ENCODE data around the gene GRIA2.
"Not testable (repeated sequence)": the region's sequence is repeated elsewhere in the genome, so short reads cannot be mapped to it uniquely, and the experiment has no call there.

The GRIA2 gene

GRCh38 chr4:157220371-157220881 is at the start of gene GRIA2:
GRIA2 (plus strand) TSS chr4:157220728; CDS start chr4:157221043, 315 bp downstream.
- peak; percentile 29 for DNase-seq

- no peak for DNase-seq
These were observed 48.5 kb upstream of the GRIA2 start for GRCh38 chr4:157172011-157172410.

GRCh38 chr4:157180268-157180667 is 40.3 kb upstream of the GRIA2 start:
- not testable (repeated sequence) for DNase-seq

- no peak for DNase-seq
These were observed 36.2 kb upstream of the GRIA2 start for GRCh38 chr4:157184300-157184699.

- no peak for DNase-seq
These were observed 35.2 kb upstream of the GRIA2 start for GRCh38 chr4:157185363-157185762.

- DNase-seq = no peak
These were observed 25.2 kb upstream of the GRIA2 start for GRCh38 chr4:157195374-157195773.

- DNase-seq = no peak
These were observed 24.5 kb upstream of the GRIA2 start for GRCh38 chr4:157196046-157196445.

- no peak for DNase-seq
These were observed 15.8 kb upstream of the GRIA2 start for GRCh38 chr4:157204634-157205244.

- no peak for DNase-seq
These were observed 2.8 kb upstream of the GRIA2 start for GRCh38 chr4:157217708-157218107.

- no peak for DNase-seq
These were observed 687 bp upstream of the GRIA2 start for GRCh38 chr4:157219711-157220370.

- DNase-seq = no peak
These were observed 932 bp downstream of the GRIA2 start for GRCh38 chr4:157221426-157221894.

GRCh38 chr4:157221895-157222770 is 1.6 kb downstream of the GRIA2 start:
- peak; percentile 52 for DNase-seq

GRCh38 chr4:157222771-157223160 is 2.2 kb downstream of the GRIA2 start:
- no peak for DNase-seq

- DNase-seq = no peak
These were observed 2.9 kb downstream of the GRIA2 start for GRCh38 chr4:157223456-157223855.

GRCh38 chr4:157225096-157225495 is 4.6 kb downstream of the GRIA2 start:
- DNase-seq = no peak

- no peak for DNase-seq
These were observed 5.5 kb downstream of the GRIA2 start for GRCh38 chr4:157226035-157226434.

GRCh38 chr4:157226601-157227000 is 6.1 kb downstream of the GRIA2 start:
- DNase-seq = no peak

- no peak for DNase-seq
These were observed 11.0 kb downstream of the GRIA2 start for GRCh38 chr4:157231525-157231924.

GRCh38 chr4:157242871-157243270 is 22.3 kb downstream of the GRIA2 start:
- DNase-seq = no peak

GRCh38 chr4:157244348-157244747 is 23.8 kb downstream of the GRIA2 start:
- DNase-seq = no peak

GRCh38 chr4:157245351-157245750 is 24.8 kb downstream of the GRIA2 start:
- no peak for DNase-seq

- DNase-seq = no peak
These were observed 26.4 kb downstream of the GRIA2 start for GRCh38 chr4:157246964-157247363.

- DNase-seq = not testable (repeated sequence)
These were observed 37.6 kb downstream of the GRIA2 start for GRCh38 chr4:157258165-157258564.
